Neural cell (in vitro differentiated cells): ENCODE data around the gene PON3. TPM values are rescaled to one million over a fixed set of nuclear protein-coding genes. Genes with fewer than 3 reads are reported as not detected.

ENCODE experiments used
- H2AFZ ChIP-seq: fragments of 200-600, 300-800 bp; sonication (generic), shearing (Covaris generic); 2 replicates; pipeline ENCODE4 v1.6.0; 2014; ENCODE audit warnings: low read depth, mild to moderate bottlenecking, antibody characterized with exemption, low read length, moderate library complexity
- H3F3A ChIP-seq: fragments of 200-600 bp; shearing (Covaris generic); 2 replicates; pipeline ENCODE4 v1.6.1; 2016; ENCODE audit warnings: mild to moderate bottlenecking, moderate library complexity, mixed read lengths, antibody characterized with exemption, low read length; ENCODE audit not compliant: insufficient read depth, poor library complexity, severe bottlenecking
- H3K27ac ChIP-seq: fragments of 200-600, 300-800 bp; sonication (generic), shearing (Covaris generic); 2 replicates; pipeline ENCODE4 v1.5.1; 2014; ENCODE audit warnings: mild to moderate bottlenecking, low read length, moderate library complexity
- H3K27me3 ChIP-seq: fragments of 300-800, 200-600 bp; sonication (generic), shearing (Covaris generic); 2 replicates; pipeline ENCODE4 v1.6.0; 2014; ENCODE audit warnings: mild to moderate bottlenecking, low read depth, low read length, moderate library complexity; ENCODE audit not compliant: insufficient read depth
- H3K36me3 ChIP-seq: fragments of 300-800, 200-600 bp; sonication (generic), shearing (Covaris generic); 2 replicates; pipeline ENCODE4 v1.5.1; 2014; ENCODE audit warnings: mild to moderate bottlenecking, antibody characterized with exemption, low read length, moderate library complexity; ENCODE audit not compliant: insufficient read depth
- H3K4me2 ChIP-seq: fragments of 300-800, 200-600 bp; sonication (generic), shearing (Covaris generic); 2 replicates; pipeline ENCODE4 v1.6.0; 2014; ENCODE audit warnings: mild to moderate bottlenecking, low read length
- H3K4me3 ChIP-seq: fragments of 300-800, 200-600 bp; sonication (generic), shearing (Covaris generic); 2 replicates; pipeline ENCODE4 v1.5.1; 2014; ENCODE audit warnings: mild to moderate bottlenecking, low read length, moderate library complexity
- H3K79me2 ChIP-seq: fragments of 200-600 bp; shearing (Covaris generic); replicated peaks from 2 replicates; pipeline ENCODE4 v1.6.0; 2014; ENCODE audit warnings: mild to moderate bottlenecking, low read length, moderate library complexity; ENCODE audit not compliant: insufficient read depth
- H3K9ac ChIP-seq: fragments of 300-800, 200-600 bp; sonication (generic), shearing (Covaris generic); 2 replicates; pipeline ENCODE4 v1.6.1; 2016; ENCODE audit warnings: mild to moderate bottlenecking, low read length, mixed read lengths
- H3K9me2 ChIP-seq: fragments of 200-600 bp; shearing (Covaris generic); 2 replicates; pipeline ENCODE4 v1.6.1; 2016; ENCODE audit warnings: mild to moderate bottlenecking, low read length, mixed read lengths; ENCODE audit not compliant: insufficient read depth
- H3K9me3 ChIP-seq: fragments of 200-600, 300-800 bp; sonication (generic), shearing (Covaris generic); 2 replicates; pipeline ENCODE4 v1.6.1; 2016; ENCODE audit warnings: mild to moderate bottlenecking, mixed run types, low read length, moderate library complexity, mixed read lengths
- H4K20me1 ChIP-seq: fragments of 200-600 bp; shearing (Covaris generic); 2 replicates; pipeline ENCODE4 v1.6.1; 2016; ENCODE audit warnings: mild to moderate bottlenecking, mixed run types; ENCODE audit not compliant: insufficient read depth
- EP300 ChIP-seq: fragments of 450-650 bp; conservative IDR thresholded peaks from 2 replicates; pipeline ENCODE4 v1.6.1; 2014; ENCODE audit warnings: antibody characterized with exemption, mild to moderate bottlenecking, moderate library complexity; ENCODE audit not compliant: poor library complexity, severe bottlenecking
- EZH2 ChIP-seq: fragments of 200-600, 300-800 bp; shearing (Covaris generic), sonication (generic); IDR thresholded peaks from 2 replicates; pipeline ENCODE4 v1.6.1; 2014; ENCODE audit warnings: antibody characterized with exemption, low read length, borderline replicate concordance, mild to moderate bottlenecking; ENCODE audit not compliant: insufficient read depth, poor library complexity, severe bottlenecking
- MXI1 ChIP-seq: fragments of 450-650 bp; conservative IDR thresholded peaks from 2 replicates; pipeline ENCODE4 v1.6.1; 2014; ENCODE audit warnings: antibody characterized with exemption, mild to moderate bottlenecking; ENCODE audit not compliant: poor library complexity, severe bottlenecking
- POLR2AphosphoS5 ChIP-seq: IDR thresholded peaks from 2 replicates; pipeline ENCODE4 v1.6.1; 2012
- RAD21 ChIP-seq: fragments of 450-650 bp; conservative IDR thresholded peaks from 2 replicates; pipeline ENCODE4 v1.6.1; 2014; ENCODE audit warnings: antibody characterized with exemption, mild to moderate bottlenecking, moderate library complexity
- REST ChIP-seq: IDR thresholded peaks from 2 replicates; pipeline ENCODE4 v1.6.1; 2012; ENCODE audit warnings: borderline replicate concordance
- SMC3 ChIP-seq: fragments of 450-650 bp; conservative IDR thresholded peaks from 2 replicates; pipeline ENCODE4 v1.6.1; 2014; ENCODE audit warnings: antibody characterized with exemption, mild to moderate bottlenecking, moderate library complexity; ENCODE audit not compliant: poor library complexity
- TAF1 ChIP-seq: IDR thresholded peaks from 2 replicates; pipeline ENCODE4 v1.6.1; 2012; ENCODE audit warnings: low read depth
- polyA plus RNA-seq: library from polyadenylated mRNA; depleted of rRNA; stranded (reverse); fragments of >200 nt; gene quantifications from 2 replicates; pipeline ENCODE4 v1.2.3, GENCODE V29; 2014
- TF ChIP-seq, protein P1 (sequence below): fragments of 450-650 bp; IDR thresholded peaks from 2 replicates; pipeline ENCODE4 v1.5.1; 2014; ENCODE audit warnings: antibody characterized with exemption, mild to moderate bottlenecking, moderate library complexity; ENCODE audit not compliant: poor library complexity, severe bottlenecking

PON3 gene
- polyA plus RNA-seq, 1 donor from 2014 or later: not detected

- no peak overlapping the region for H3K4me3 ChIP-seq
- H3K79me2 ChIP-seq: no peaks in the 10 kb centered on the region
- H3K9me3 ChIP-seq: no peaks in the 10 kb centered on the region
- H3K36me3 ChIP-seq: no peaks in the 10 kb centered on the region
- no peaks in the 10 kb centered on the region for H4K20me1 ChIP-seq
- H3K9ac ChIP-seq: no peak overlapping the region
- no peaks in the 10 kb centered on the region for H3K9me2 ChIP-seq
- H3K27ac ChIP-seq: no peak overlapping the region
- no peaks in the 10 kb centered on the region for H3F3A ChIP-seq
- no peak overlapping the region for H2AFZ ChIP-seq
- no peak overlapping the region for H3K4me2 ChIP-seq
- no peaks in the 10 kb centered on the region for H3K27me3 ChIP-seq
- TF ChIP-seq RAD21: no peak
- no peak for TF ChIP-seq EP300
- TF ChIP-seq TAF1: no peak
- no peak for TF ChIP-seq EZH2
- TF ChIP-seq REST: no peak
- no peak for TF ChIP-seq SMC3
- TF ChIP-seq MXI1: no peak
- TF ChIP-seq, protein P1, sequence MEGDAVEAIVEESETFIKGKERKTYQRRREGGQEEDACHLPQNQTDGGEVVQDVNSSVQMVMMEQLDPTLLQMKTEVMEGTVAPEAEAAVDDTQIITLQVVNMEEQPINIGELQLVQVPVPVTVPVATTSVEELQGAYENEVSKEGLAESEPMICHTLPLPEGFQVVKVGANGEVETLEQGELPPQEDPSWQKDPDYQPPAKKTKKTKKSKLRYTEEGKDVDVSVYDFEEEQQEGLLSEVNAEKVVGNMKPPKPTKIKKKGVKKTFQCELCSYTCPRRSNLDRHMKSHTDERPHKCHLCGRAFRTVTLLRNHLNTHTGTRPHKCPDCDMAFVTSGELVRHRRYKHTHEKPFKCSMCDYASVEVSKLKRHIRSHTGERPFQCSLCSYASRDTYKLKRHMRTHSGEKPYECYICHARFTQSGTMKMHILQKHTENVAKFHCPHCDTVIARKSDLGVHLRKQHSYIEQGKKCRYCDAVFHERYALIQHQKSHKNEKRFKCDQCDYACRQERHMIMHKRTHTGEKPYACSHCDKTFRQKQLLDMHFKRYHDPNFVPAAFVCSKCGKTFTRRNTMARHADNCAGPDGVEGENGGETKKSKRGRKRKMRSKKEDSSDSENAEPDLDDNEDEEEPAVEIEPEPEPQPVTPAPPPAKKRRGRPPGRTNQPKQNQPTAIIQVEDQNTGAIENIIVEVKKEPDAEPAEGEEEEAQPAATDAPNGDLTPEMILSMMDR: no peak
- no peak for TF ChIP-seq POLR2AphosphoS5
Observed at GRCh38 chr7:95317546-95317945, 78.6 kb downstream of the PON3 start.

DNA sequence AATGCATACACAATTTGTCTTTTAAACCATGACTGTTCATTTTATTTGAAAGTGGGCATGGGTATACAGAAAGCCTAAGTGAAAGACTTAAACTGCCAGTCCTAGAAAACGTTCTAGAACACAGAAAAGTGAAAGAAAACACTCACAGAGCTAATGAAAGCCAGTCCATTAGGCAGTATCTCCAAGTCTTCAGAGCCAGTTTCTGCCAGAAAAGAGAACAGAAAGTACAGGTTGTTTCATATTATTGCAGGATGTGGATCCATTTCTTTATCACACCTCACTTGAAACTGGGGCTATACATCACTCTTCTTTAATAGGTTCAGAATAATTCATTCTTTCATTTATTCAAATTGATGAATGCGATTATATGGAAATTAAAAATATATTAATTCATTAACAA, 79.6 kb downstream of the PON3 start:
- TF ChIP-seq REST (no peak), SMC3 (no peak), POLR2AphosphoS5 (no peak), EP300 (no peak), MXI1 (no peak), EZH2 (no peak), TAF1 (no peak), RAD21 (no peak)
- TF ChIP-seq, protein P1: no peak
- Histone ChIP-seq H3K4me2 (no peak overlapping the region), H3K36me3 (no peaks in the 10 kb centered on the region), H3K27ac (no peak overlapping the region), H3K9me2 (no peaks in the 10 kb centered on the region), H2AFZ (no peak overlapping the region), H3K9ac (no peak overlapping the region), H3K79me2 (no peaks in the 10 kb centered on the region), H4K20me1 (no peaks in the 10 kb centered on the region), H3K4me3 (no peak overlapping the region), H3K27me3 (no peaks in the 10 kb centered on the region), H3F3A (no peaks in the 10 kb centered on the region), H3K9me3 (no peaks in the 10 kb centered on the region)
